GM23338 (cell line): ENCODE results near the gene OPTC. TPM values are rescaled to one million over a fixed set of nuclear protein-coding genes. Genes with fewer than 3 reads are reported as not detected.
A peak's percentile ranks its signal among the peaks of the same experiment; 100 is the strongest.

Source experiments
- ATAC-seq: fragments of 200-7000 bp; cut with Tn5 transposase; 3 replicates; pipeline ENCODE4 v1.9.1; 2020
- DNase-seq: peaks from one replicate; pipeline ENCODE4 v3.0.0-alpha.2; 2015; ENCODE audit warnings: low spot score
- H2AFZ ChIP-seq: fragments of 200-600 bp; sonication (generic); 2 replicates; pipeline ENCODE4 v1.8.0; 2016; ENCODE audit warnings: antibody characterized with exemption, mild to moderate bottlenecking, moderate library complexity
- H3F3A ChIP-seq: fragments of 200-600 bp; sonication (generic); replicated peaks from 2 replicates; pipeline ENCODE4 v1.8.0; 2017; ENCODE audit warnings: antibody characterized with exemption, mixed run types, low read depth
- H3K27ac ChIP-seq: fragments of 200-600 bp; sonication (generic); 2 replicates; pipeline ENCODE4 v1.6.1; 2016; ENCODE audit warnings: low read depth
- H3K27me3 ChIP-seq: fragments of 200-600 bp; sonication (generic); 2 replicates; pipeline ENCODE4 v1.8.0; 2016; ENCODE audit warnings: mild to moderate bottlenecking, mixed run types, moderate library complexity; ENCODE audit not compliant: insufficient read depth
- H3K36me3 ChIP-seq: fragments of 200-600 bp; sonication (generic); 2 replicates; pipeline ENCODE4 v1.8.0; 2016; ENCODE audit warnings: mild to moderate bottlenecking; ENCODE audit not compliant: insufficient read depth
- H3K4me1 ChIP-seq: fragments of 200-600 bp; sonication (generic); 2 replicates; pipeline ENCODE4 v1.8.0; 2016; ENCODE audit warnings: mild to moderate bottlenecking, moderate library complexity; ENCODE audit not compliant: insufficient read depth
- H3K4me2 ChIP-seq: fragments of 200-600 bp; sonication (generic); 2 replicates; pipeline ENCODE4 v1.7.1; 2017; ENCODE audit warnings: mixed run types
- H3K4me3 ChIP-seq: fragments of 200-600 bp; sonication (generic); 2 replicates; pipeline ENCODE4 v1.6.1; 2016; ENCODE audit warnings: mixed run types
- H3K79me2 ChIP-seq: fragments of 200-600 bp; sonication (generic); replicated peaks from 2 replicates; pipeline ENCODE4 v1.8.0; 2017; ENCODE audit warnings: mild to moderate bottlenecking; ENCODE audit not compliant: insufficient read depth
- H3K9me2 ChIP-seq: fragments of 200-600 bp; sonication (generic); 2 replicates; pipeline ENCODE4 v1.8.0; 2017; ENCODE audit not compliant: insufficient read depth
- H4K20me1 ChIP-seq: fragments of 200-600 bp; sonication (generic); replicated peaks from 2 replicates; pipeline ENCODE4 v1.8.0; 2017; ENCODE audit warnings: mild to moderate bottlenecking; ENCODE audit not compliant: insufficient read depth
- H3K27ac Mint-ChIP-seq: 2 replicates; pipeline ENCODE4 v1.8.0; 2020; ENCODE audit warnings: inconsistent platforms, mild to moderate bottlenecking, moderate library complexity, mixed read lengths
- H3K27me3 Mint-ChIP-seq: 3 replicates; pipeline ENCODE4 v1.8.0; 2022; ENCODE audit warnings: low read depth, mild to moderate bottlenecking, moderate library complexity, mixed read lengths, inconsistent platforms; ENCODE audit not compliant: insufficient read depth, poor library complexity
- H3K36me3 Mint-ChIP-seq: 3 replicates; pipeline ENCODE4 v1.8.0; 2021; ENCODE audit warnings: low read depth, mild to moderate bottlenecking, inconsistent platforms, moderate library complexity, mixed read lengths
- H3K4me1 Mint-ChIP-seq: 3 replicates; pipeline ENCODE4 v1.8.0; 2020; ENCODE audit warnings: mild to moderate bottlenecking, inconsistent platforms, mixed read lengths
- H3K4me3 Mint-ChIP-seq: 3 replicates; pipeline ENCODE4 v1.8.0; 2021; ENCODE audit warnings: moderate library complexity, mild to moderate bottlenecking, inconsistent platforms, mixed read lengths
- H3K9me3 Mint-ChIP-seq: 3 replicates; pipeline ENCODE4 v1.8.0; 2020; ENCODE audit warnings: moderate library complexity, mild to moderate bottlenecking, inconsistent platforms, mixed read lengths
- CREB1 ChIP-seq: fragments of 250-450 bp; sonication (Bioruptor Pico); IDR thresholded peaks from 2 replicates; pipeline ENCODE4 v1.5.0; 2020; ENCODE audit warnings: low read depth, mild to moderate bottlenecking, moderate library complexity
- CTCF ChIP-seq, 2 experiments: fragments of 200-600 bp in 1 of 2; sonication (generic) in 1 of 2; conservative IDR thresholded peaks; 2 replicates each; pipeline versions ENCODE4 v1.5.1 to v1.6.1; 2016 to 2017; ENCODE audit warnings: antibody characterized with exemption in 2 of 2, low read depth in 2 of 2, mild to moderate bottlenecking in 2 of 2, moderate library complexity in 1 of 2
- ETS1 ChIP-seq: IDR thresholded peaks from 2 replicates; pipeline ENCODE4 v1.6.1; 2016; ENCODE audit warnings: antibody characterized with exemption
- EZH2 ChIP-seq: fragments of 200-600 bp; sonication (generic); IDR thresholded peaks from one replicate; pipeline ENCODE4 v1.8.0; 2017; ENCODE audit warnings: antibody characterized with exemption, mild to moderate bottlenecking, low read depth; ENCODE audit not compliant: unreplicated experiment
- EZH2phosphoT487 ChIP-seq: fragments of 200-600 bp; sonication (generic); IDR thresholded peaks from one replicate; pipeline ENCODE4 v1.8.1; 2018; ENCODE audit warnings: antibody characterized with exemption; ENCODE audit not compliant: unreplicated experiment
- JUNB ChIP-seq: IDR thresholded peaks from one replicate; pipeline ENCODE4 v1.6.1; 2016; ENCODE audit warnings: antibody characterized with exemption; ENCODE audit not compliant: unreplicated experiment
- NANOG ChIP-seq: IDR thresholded peaks from 2 replicates; pipeline ENCODE4 v1.6.1; 2016; ENCODE audit warnings: antibody characterized with exemption, borderline replicate concordance
- STAT1 ChIP-seq: IDR thresholded peaks from one replicate; pipeline ENCODE4 v1.6.1; 2016; ENCODE audit warnings: antibody characterized with exemption; ENCODE audit not compliant: unreplicated experiment
- ZNF114 ChIP-seq: fragments of 250-450 bp; sonication (Bioruptor Pico); IDR thresholded peaks from 2 replicates; pipeline ENCODE4 v1.5.0; 2020; ENCODE audit warnings: mild to moderate bottlenecking, moderate library complexity
- polyA plus RNA-seq: library from polyadenylated mRNA; unstranded; fragments of >200 nt; fragmentation: Nextera tagmentation; extraction: Ambion mirVana; gene quantifications from 2 replicates; pipeline ENCODE4 v1.2.1, GENCODE V29; 2016
- total RNA-seq: library from RNA; depleted of rRNA; stranded (reverse); fragments of >200 nt; shearing (Covaris generic); gene quantifications from 2 replicates; pipeline ENCODE4 v1.2.3, GENCODE V29; 2014
- TF ChIP-seq, protein P1 (sequence below): IDR thresholded peaks from one replicate; pipeline ENCODE4 v1.6.1; 2018; ENCODE audit warnings: antibody characterized with exemption; ENCODE audit not compliant: unreplicated experiment

OPTC gene
- total and polyA plus RNA-seq, 2 experiments from 2014 or later = 0.50 to 1.0 TPM

GRCh38 chr1:203512848-203513584, 19.1 kb downstream of the OPTC start:
- peak overlapping the region; percentile 90 for H2AFZ ChIP-seq
- DNase-seq (no peak), ATAC-seq (peak; percentile 8)
- H3K27me3 ChIP-seq = peaks cover 60% of the 10 kb centered on the region
- Mint-ChIP-seq H3K27ac (no peak overlapping the region), H3K9me3 (no peaks in the 10 kb centered on the region; the same call in 2 of the 3 replicates), H3K4me3 (no peak overlapping the region), H3K27me3 (peaks cover 54% of the 10 kb centered on the region), H3K36me3 (no peaks in the 10 kb centered on the region; the same call in 2 of the 3 replicates), H3K4me1 (peaks cover 63% of the 10 kb centered on the region)
- no peak overlapping the region for H3K27ac ChIP-seq
- H3K4me3 ChIP-seq = peak overlapping the region; percentile 43
- no peaks in the 10 kb centered on the region for H4K20me1 ChIP-seq
- no peaks in the 10 kb centered on the region for H3K79me2 ChIP-seq
- H3K36me3 ChIP-seq = no peaks in the 10 kb centered on the region
- H3K9me2 ChIP-seq = no peaks in the 10 kb centered on the region
- H3F3A ChIP-seq = no peaks in the 10 kb centered on the region
- TF ChIP-seq JUNB (no peak), CREB1 (CRISPR knock-in tag) (no peak), EZH2phosphoT487 (no peak), STAT1 (no peak), ETS1 (no peak), EZH2 (no peak), NANOG (no peak), ZNF114 (no peak), CTCF (conservative IDR thresholded peaks at IDR 0.05; ENCODE audit: low read depth in 2 of 2) (no peak)
- TF ChIP-seq, protein P1, sequence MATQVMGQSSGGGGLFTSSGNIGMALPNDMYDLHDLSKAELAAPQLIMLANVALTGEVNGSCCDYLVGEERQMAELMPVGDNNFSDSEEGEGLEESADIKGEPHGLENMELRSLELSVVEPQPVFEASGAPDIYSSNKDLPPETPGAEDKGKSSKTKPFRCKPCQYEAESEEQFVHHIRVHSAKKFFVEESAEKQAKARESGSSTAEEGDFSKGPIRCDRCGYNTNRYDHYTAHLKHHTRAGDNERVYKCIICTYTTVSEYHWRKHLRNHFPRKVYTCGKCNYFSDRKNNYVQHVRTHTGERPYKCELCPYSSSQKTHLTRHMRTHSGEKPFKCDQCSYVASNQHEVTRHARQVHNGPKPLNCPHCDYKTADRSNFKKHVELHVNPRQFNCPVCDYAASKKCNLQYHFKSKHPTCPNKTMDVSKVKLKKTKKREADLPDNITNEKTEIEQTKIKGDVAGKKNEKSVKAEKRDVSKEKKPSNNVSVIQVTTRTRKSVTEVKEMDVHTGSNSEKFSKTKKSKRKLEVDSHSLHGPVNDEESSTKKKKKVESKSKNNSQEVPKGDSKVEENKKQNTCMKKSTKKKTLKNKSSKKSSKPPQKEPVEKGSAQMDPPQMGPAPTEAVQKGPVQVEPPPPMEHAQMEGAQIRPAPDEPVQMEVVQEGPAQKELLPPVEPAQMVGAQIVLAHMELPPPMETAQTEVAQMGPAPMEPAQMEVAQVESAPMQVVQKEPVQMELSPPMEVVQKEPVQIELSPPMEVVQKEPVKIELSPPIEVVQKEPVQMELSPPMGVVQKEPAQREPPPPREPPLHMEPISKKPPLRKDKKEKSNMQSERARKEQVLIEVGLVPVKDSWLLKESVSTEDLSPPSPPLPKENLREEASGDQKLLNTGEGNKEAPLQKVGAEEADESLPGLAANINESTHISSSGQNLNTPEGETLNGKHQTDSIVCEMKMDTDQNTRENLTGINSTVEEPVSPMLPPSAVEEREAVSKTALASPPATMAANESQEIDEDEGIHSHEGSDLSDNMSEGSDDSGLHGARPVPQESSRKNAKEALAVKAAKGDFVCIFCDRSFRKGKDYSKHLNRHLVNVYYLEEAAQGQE = no peak
- peak overlapping the region; percentile 73 for H3K4me2 ChIP-seq
- H3K4me1 ChIP-seq = peaks cover 47% of the 10 kb centered on the region
